HG03460 (cell line): ENCODE results near the gene NUP210.

Experiments
- ATAC-seq: cut with Tn5 transposase; IDR thresholded peaks from one replicate; pipeline ENCODE4 v1.9.1; 2021; ENCODE audit not compliant: unreplicated experiment

NUP210 gene

DNA sequence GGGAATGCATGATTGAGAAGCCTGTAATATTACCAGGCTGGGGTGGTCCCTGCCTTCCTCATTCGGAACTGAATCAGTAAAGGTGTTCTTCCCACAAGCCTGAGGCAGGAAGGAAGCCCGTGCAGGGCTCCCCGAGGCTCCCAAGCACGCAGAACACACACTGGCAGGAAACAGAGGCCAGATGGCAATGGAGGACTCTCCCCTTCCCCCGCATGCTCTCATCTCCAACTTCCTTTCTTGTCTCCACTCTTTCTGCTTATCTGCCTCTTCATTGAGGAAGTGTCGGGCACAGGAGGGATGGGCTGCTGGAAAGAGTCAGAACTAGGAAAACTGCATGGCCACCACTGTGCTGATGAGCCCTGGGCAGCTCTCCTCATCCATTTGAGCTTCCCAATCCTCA, 123.5 kb downstream of the NUP210 start:
- ATAC-seq = no peak

DNA sequence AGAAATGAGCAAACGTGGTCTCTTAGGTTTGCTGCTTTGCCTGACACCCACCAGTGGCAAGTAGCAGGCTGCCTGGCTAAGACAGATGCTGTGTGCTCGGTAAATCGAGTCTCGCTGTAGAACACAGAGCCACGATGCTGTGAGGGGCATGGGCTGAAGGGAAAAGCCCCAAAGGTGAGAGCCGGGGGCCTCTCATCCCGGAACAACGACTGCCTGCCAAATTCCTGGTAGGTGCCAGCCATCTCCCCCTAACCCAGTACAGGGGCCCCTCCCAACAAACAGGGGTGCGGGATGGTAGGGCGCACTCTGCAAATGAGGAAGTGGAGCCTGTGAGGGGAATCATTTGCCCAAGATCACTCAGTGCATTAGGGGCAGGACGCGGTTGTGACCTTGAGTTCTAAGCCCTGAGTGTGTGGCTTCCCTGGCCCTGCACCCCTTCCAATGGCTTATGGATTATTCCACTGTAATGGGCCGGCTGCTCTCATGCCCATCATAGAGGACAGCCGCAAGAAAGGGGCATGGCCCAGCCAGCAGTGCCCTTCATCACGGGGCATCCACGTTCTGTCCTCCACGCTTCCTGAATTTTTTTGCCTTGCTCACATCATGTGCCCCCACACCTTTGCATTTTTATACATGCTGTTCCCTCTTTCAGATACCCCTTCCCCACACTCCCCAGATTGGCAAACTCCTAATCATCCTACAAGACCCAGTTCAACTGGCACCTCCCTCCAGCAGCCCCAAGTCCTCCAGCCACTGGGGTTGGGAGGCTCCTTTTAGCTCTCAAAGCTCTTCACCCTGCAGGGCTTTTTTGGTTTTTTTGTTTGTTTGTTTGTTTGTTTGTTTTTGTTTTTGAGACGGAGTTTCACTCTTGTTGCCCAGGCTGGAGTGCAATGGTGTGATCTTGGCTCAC, 125.4 kb downstream of the NUP210 start:
- ATAC-seq = no peak

DNA sequence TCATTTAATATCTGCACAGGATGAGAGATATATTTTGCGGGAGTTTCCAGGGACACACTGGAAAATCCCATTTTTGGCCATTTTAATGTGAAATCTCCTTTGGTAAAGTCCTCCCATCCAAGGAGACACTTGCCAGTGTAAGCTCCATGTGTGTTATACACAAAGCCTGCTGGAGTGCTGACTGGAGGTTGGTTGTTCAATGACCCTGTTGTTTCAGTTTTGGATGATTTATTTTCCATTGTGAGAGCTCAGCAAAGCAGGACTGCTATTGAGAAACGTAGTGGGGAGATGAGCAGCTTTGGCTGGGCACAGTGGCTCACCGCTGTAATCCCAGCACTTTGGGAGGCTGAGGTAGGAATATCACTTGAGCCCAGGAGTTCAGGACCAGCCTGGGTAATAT, 127.7 kb downstream of the NUP210 start:
- ATAC-seq = no peak

DNA sequence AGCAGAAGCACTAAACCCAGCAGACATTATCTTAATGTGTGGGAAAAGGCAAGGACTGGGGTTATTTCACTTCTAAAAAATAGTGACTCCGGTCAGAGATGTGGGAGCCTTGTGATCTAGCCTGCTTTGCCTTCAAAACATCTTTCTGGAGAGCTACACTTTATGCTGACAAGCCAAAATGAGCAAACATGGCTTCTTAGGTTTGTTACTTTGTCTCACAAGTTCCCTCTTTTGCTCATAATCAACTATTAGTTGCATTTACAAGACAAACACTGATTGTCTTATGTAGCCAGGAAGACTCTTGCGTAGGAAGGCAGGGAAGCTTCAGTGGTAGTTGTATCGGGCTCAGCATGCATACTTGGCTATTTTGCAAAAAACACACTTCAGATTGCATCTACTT, 129.2 kb downstream of the NUP210 start:
- ATAC-seq = no peak

DNA sequence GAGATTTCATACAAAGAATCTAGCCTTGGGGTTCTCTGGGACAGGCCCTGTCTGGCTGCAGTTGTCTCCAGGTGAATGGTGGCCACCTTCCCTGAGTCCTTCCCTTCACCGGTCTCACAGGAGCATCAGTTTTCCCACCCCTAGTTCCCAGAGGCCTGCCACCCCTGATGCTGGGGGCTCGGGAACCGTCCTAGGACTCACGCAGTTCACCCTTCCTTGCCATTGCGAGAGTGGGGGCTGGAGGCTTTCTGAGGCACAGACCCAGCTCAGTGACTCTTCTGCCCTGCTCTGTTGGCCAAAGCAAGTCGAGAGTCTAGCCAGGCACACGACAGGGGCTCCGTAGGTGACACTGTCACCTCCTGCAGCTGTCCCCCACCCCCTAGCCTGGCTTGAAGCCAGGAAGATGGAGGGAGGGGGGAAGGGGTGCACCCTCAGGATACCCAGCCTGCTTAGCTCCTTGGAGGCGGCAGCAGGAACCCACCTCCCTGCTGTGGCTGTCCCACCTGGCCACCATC, 130.3 kb downstream of the NUP210 start:
- ATAC-seq = no peak

DNA sequence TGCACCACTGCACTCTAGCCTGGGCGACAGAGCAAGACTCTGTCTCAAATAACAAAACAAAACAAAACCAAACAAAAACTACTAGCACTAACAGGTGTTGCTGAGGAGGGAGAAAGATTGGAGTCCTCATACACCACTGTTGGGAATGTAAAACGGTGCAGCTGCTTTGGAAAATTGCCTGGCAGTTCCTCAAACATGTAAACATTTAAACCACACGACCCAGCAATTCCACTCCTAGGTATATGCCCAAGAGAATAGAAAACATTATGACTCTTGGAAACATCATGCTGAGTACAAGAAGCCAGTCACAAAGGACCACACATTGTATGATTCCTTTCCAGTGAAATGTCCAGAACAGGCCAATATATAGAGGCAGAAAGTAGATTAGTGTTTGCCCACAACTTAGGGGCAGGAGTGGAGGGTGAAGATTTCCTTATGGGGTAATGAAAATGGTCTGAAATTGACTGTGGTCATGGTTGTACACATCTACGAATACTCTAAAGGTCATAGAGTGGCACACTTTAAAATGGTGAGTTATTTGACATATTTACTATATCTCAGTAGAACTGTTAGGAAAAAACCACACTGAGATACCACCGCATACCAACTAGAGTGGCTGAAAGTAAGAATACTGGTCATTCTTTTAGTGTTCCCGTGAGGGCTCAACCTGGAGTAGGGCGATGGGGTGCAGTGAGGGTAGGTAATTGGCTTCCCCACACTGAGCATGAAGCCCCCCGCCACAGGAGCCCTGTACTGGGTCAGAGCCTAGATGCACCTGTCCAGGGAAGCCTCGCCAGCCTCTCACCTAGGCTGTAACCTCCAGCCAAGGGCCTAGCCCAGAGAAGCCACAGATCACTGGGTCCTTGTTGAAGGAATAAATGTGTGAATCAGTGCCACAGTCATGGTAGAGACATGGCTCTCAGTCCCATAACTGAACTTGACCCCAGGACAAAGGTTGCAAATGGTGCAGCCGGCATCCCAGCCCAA, 131.1 kb downstream of the NUP210 start:
- ATAC-seq = no peak

DNA sequence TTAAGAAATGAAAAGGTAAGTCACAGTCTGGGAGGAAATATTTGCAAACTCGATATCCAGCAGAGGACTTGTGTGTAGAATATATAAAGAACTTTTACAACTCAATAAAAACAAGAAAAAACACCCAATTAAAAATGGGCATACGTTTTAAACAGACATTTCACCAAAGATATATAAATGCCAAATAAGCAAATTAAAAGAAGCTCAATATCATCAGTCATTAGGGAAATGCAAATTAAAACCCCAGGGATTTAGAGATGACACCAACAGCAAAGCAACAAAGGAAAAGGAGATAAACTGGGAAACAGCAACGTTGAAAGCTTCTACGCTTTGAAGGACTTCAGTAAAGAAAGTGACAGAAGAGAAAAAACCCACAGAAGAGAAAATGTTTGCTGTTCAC, 132.3 kb downstream of the NUP210 start:
- ATAC-seq = no peak

DNA sequence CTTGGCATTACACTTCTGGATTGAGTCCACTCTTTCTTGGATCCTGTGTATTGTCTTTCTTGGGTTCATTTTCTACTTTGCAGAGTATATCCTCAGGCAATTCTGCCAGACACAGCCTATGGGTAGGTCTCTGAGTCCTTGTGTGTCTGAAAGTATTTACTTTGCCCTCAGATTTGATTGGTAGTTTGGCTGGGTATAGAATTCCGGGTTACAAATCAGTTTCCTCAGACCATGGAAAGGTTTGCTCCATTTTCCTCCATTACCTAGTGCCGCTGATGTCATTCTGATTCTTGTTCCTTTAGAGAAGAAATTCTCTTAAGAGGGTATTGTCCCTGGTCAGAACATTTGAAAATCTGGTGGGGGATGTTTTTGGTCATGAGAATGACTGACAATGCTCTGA, 133.2 kb downstream of the NUP210 start:
- ATAC-seq = no peak

DNA sequence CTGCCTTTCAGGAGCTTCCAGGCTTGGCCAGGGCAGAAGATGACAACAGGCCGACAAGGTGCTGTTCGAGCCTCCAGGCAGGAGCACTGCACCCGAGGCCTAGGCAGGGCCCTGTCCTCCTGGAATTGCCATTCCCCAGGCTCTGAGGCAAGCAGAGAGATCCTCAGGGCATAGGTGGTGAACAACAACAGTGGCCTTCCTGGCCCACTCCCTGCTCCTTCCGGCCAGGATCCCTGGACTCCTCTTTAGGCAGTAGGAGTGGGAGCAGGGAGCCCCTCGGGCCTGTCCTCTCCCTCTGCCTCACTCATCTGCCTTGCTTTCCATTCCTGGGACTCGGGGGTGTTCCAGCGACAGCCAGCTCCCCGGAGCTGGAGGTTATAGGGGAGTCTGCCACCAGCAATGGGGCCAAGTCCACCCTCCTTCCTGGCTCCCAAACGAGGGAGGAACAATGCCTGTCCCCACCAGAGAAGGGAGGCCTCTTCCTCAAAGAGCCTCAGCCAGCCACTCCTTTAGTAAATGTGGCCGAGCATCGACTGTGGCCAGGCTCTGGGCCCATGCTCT, 135.0 kb downstream of the NUP210 start:
- no peak for ATAC-seq

DNA sequence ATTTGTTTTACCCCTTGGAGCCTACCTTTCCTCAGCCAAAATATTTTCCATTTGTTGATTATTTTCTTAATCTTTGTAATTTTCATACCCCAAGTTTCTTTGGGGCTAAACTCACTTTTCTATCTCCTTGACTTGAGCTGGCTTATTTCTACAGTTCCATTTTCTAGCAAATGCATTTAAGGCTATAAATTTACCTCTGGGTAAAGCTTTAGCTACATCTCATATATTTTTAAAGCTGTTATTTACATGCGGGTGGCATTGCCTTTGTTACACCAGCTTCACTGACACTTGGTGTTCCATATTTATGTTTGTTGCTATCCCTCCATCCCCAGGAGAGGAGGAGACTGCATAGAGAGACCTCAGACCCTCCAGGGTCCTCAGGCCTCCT, 136.3 kb downstream of the NUP210 start:
- no peak for ATAC-seq

DNA sequence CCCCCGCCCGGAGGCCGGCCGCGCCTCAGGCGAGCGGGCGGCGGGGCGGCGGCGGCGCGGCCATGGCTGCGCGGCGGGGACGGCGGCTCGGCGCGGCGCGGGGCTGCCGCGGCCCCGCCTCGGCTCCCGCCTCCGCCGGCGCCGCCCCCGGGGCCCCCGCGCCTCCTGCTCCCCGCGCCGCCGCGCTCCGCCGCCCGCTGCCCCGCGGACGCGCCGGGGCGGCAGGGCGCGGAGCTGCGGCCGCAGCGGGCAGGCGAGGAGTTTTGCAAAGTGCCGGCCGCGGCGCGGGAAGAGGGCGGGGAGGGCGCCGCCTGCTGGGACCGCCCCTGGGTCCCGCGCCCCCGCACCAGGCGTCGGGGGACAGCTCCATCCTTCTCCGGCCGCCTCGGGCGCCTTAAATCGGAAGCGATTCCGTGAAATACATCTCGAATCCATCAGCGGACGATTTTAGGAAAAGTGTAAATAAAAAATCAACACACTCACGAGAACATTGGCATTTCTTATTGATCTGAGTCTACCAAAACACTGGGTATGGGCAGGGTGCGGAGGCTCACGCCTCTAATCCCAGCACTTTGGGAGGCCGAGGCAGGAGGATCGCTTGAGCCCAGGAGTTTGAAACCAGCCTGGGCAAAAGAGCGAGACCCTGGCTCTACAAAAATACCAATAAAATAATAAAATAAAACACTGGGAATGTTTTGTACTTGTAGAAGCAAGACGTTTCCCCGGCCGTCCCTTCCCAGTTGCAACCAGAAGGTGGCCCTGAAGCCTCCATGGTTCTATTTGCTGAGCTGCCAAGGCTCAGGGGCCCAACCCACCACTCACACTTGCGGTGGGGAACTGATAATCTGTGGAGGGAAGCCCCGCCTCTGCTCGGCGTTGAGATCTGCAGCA, 136.9 kb downstream of the NUP210 start:
- no peak for ATAC-seq

DNA sequence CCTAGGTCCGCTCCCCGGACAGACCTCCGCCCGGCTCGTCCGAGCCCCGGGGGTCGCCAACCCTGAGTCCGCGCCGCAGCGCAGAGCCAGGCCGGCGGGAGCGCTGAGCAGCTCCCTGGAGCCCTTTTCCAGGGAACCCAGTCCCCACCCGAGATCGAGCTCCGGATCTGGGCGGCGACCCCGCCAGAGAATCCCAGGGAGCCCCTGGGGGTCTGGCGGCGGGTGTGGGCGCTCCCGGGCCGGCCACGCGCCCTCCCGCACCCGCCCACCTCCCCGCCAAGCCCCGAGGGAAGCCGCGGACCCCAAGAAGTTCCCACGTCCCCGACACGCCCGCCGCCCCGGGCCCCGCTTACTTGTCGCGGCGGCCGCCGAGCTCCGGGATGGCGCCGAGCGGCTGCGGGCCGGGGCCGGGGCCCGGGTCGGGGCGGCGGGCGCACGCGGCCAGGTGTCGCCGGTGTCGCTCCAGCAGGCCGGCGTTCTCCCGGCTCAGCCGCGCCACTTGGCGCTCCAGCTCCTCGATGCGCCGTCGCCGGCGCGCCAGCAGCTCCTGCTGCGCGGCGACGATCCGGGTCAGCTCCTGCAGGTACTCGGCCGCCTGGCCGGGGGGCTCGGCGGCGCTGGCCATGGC, 137.7 kb downstream of the NUP210 start:
- no peak for ATAC-seq

DNA sequence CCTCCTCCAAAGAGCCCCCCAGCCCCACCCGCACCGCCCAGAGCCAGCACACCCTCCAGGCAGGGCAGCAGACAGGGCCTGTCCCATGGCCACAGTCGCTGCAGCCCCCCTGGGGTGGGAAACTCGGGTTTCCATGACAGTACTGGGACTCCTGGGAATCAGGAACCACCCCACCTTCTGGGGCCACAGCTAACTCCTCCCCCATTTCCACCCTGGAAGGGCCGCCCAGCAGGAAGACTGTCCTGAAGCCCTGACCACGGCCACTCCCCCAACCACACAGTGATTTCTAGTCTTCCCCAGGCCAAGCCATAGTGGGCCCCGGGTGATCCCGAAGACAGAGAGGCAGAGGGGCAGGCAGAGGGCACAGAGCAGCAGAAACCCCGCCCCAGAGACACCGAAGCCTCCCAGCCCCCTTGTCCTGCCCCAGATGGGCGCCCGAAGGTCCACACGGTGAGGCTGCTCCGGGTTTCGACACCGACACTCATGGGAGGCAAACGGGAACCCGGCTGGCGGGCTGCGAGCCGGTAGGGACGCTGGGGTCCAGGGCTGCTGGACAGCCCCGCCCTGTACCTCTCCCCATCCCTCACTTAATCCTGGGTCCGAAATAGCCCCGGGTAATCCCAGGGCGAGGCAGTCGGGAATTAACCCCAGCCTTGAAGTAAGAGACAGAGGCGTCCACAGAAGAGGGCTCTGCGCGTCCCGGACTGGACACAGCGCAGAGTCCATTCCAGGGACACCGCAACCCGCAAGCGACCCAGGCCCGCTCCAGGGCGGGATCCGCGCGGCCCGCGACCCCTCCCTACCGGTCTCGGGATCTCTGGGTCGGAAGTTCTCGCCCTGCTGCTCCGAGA, 138.4 kb downstream of the NUP210 start:
- no peak for ATAC-seq

DNA sequence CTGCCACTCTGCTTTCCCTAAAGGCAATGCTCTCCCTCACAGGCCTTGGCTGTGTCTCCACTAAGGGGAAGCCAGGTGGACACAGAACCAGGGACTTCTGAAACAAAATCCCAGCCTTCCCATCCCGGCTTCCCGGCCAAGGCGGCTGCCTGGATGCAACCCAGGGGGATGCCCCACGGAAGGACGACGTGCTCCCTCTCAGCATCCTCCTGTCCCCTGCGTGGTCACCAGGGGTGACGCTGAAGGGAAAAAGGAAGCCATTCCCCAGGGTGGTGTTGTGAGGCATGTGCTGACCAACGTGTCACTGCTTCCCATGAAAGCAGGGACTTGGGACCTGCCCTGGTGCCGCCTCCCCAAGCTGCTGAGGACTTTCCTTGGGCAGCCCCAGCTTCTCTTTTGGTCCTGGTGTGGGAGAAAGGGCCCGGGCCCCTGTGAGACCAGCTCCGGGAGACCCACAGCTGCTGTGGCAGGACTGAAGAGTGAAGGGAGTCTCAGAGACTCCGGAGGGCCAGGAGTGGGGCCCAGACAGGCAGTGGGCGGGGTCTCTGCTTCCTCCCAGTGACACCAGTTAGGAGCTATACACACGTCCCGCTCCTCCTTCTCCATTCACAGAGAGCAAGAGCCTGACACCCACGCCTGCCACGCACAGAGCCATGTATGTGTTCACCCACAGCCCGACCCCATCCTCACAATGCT, 139.2 kb downstream of the NUP210 start:
- no peak for ATAC-seq

DNA sequence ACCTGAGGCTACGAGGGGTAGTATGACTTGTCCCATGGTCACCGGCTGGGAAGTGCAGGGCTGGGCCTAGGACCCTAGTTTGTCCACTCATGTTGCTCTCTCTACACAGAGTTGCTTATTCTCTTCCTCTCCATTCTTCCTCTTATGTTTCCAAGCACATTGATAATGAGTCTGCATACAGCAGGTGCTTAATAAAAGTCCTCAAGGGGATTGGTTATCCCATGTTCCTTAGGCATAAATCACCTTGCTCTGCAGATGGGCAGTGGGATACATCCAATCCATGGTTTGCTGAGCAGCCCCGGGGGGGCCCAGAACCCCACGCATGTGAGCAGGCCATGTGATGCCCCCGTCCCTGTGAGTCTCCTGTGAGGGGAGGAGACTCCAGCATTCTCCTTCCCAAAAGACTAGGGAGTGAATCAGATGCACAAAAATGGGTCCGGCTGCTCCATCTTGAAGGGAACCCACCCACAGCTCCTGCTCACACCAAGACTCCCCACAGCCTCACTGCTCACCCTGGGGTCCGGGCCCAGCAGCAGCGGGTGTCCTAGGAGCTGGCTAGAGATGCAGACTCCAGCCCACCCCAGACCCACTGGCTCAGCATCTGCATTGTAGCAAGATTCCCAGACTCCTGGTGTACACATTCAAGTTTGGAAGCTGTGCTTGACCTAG, 139.9 kb downstream of the NUP210 start:
- no peak for ATAC-seq

DNA sequence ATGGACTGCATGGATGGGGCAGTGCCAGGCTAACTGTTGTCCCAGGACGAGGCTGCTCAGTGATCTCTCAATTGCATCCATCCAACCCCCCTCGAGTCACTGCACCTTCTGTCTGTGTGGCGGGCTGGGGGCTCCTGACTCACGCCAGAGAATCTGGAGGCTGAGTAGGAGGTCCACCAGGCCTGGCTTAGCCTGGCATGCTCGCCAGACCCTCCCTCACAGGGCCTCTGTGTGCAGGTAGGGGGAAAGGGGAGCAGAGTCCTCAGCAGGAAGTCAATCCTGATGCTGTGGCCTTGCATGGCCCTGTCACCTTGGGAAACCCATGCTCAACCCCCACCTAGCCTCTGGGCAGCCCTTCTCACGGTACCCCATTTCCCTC, 140.6 kb downstream of the NUP210 start:
- ATAC-seq = no peak

DNA sequence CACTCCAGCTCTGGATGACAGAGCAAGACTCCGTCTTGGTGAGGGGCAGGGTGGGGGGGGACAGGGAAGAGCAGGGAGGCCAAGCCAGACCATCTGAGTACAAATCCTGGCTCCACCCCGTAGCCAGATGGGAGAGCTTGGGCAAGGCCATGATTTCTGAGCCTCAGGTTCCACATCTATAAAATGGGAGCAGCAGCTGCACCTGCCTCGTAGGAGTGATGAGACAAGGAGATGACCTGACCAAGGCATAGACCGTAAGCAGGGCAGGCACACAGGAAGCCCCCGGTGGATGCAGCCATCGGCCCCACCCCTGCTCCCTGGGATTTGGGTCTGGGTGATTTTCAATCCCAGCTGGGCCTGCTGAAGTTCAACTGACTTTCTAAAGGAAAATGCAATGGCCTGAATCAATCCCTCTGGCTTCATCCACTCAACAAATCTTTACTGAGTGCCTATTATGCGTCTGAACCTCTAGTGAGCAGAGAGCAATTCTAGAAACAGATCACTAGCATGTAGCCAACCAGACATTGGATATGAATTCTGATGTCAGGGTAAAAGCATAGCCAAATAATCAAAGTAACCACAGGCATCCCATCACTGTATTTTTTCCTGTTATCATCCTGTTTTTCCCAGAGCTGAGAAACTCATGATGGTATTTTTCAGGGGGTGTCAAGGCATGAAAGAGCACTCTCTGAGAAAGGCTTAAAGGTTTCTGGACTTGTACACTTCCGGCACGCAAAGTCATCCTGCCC, 141.2 kb downstream of the NUP210 start:
- ATAC-seq = no peak
